SJSA1 (cell line): ENCODE results near the gene GPR39. TPM values are rescaled to one million over a fixed set of nuclear protein-coding genes. Genes with fewer than 3 reads are reported as not detected.
A peak's percentile ranks its signal among the peaks of the same experiment; 100 is the strongest.

ENCODE experiments used
- DNase-seq, 2 experiments: peaks; one replicate each; pipeline ENCODE4 v3.0.0-alpha.2; 2015 to 2020; ENCODE audit warnings: low spot score in 2 of 2, low read depth in 1 of 2
- H3K27ac ChIP-seq: fragments of 250-450 bp; sonication (Bioruptor Pico); 2 replicates; pipeline ENCODE4 v1.5.1; 2020; ENCODE audit warnings: mild to moderate bottlenecking, moderate library complexity
- H3K27me3 ChIP-seq: fragments of 250-450 bp; sonication (Bioruptor Pico); replicated peaks from 2 replicates; pipeline ENCODE4 v1.5.1; 2020; ENCODE audit warnings: mild to moderate bottlenecking, moderate library complexity
- H3K36me3 ChIP-seq: fragments of 250-450 bp; sonication (Bioruptor Pico); 2 replicates; pipeline ENCODE4 v1.5.1; 2020; ENCODE audit warnings: mild to moderate bottlenecking
- H3K4me1 ChIP-seq: fragments of 250-450 bp; sonication (Bioruptor Pico); replicated peaks from 2 replicates; pipeline ENCODE4 v1.6.1; 2021; ENCODE audit warnings: mild to moderate bottlenecking
- H3K4me3 ChIP-seq: fragments of 250-450 bp; sonication (Bioruptor Pico); 2 replicates; pipeline ENCODE4 v1.5.1; 2020; ENCODE audit warnings: mild to moderate bottlenecking
- H3K9me3 ChIP-seq: fragments of 250-450 bp; sonication (Bioruptor Pico); replicated peaks from 2 replicates; pipeline ENCODE4 v1.5.1; 2020; ENCODE audit warnings: mild to moderate bottlenecking
- total RNA-seq: library from RNA; depleted of rRNA; stranded (reverse); fragments of >200 nt; shearing (Covaris generic); gene quantifications from 2 replicates; pipeline ENCODE4 v1.2.3, GENCODE V29; 2014

Gene GPR39
- total RNA-seq, 1 experiment from 2014 or later: 2.6 TPM

- no peak for DNase-seq
- peaks cover 4% of the 10 kb centered on the region for H3K4me1 ChIP-seq
- no peak overlapping the region for H3K4me3 ChIP-seq
- H3K27ac ChIP-seq: no peak overlapping the region
- no peaks in the 10 kb centered on the region for H3K27me3 ChIP-seq
- no peaks in the 10 kb centered on the region for H3K9me3 ChIP-seq
- no peaks in the 10 kb centered on the region for H3K36me3 ChIP-seq
Observed at GRCh38 chr2:132473174-132473883, 56.7 kb downstream of the GPR39 start.

- Histone ChIP-seq H3K4me3 (no peak overlapping the region), H3K9me3 (no peaks in the 10 kb centered on the region), H3K27me3 (no peaks in the 10 kb centered on the region), H3K36me3 (no peaks in the 10 kb centered on the region), H3K27ac (no peak overlapping the region), H3K4me1 (peaks cover 16% of the 10 kb centered on the region)
- DNase-seq: no peak
Observed at GRCh38 chr2:132475615-132476014, 59.0 kb downstream of the GPR39 start.

GRCh38 chr2:132477436-132477835, 60.8 kb downstream of the GPR39 start:
- H3K36me3 ChIP-seq: no peaks in the 10 kb centered on the region
- no peak overlapping the region for H3K27ac ChIP-seq
- H3K9me3 ChIP-seq: no peaks in the 10 kb centered on the region
- no peak overlapping the region for H3K4me3 ChIP-seq
- DNase-seq: no peak
- H3K27me3 ChIP-seq: no peaks in the 10 kb centered on the region
- H3K4me1 ChIP-seq: peaks cover 16% of the 10 kb centered on the region

- Histone ChIP-seq H3K9me3 (no peaks in the 10 kb centered on the region), H3K27ac (no peak overlapping the region), H3K36me3 (no peaks in the 10 kb centered on the region), H3K27me3 (no peaks in the 10 kb centered on the region), H3K4me1 (peaks cover 16% of the 10 kb centered on the region), H3K4me3 (no peak overlapping the region)
- DNase-seq: peak in 1 of 2 experiments; percentile 52
Observed at GRCh38 chr2:132477962-132478361, 61.4 kb downstream of the GPR39 start.

- Histone ChIP-seq H3K36me3 (no peaks in the 10 kb centered on the region), H3K4me1 (peaks cover 16% of the 10 kb centered on the region), H3K27me3 (no peaks in the 10 kb centered on the region), H3K27ac (no peak overlapping the region), H3K9me3 (no peaks in the 10 kb centered on the region), H3K4me3 (no peak overlapping the region)
- DNase-seq: no peak
Observed at GRCh38 chr2:132478461-132479105, 62.0 kb downstream of the GPR39 start.

- H3K4me3 ChIP-seq: no peak overlapping the region
- no peaks in the 10 kb centered on the region for H3K27me3 ChIP-seq
- peaks cover 16% of the 10 kb centered on the region for H3K4me1 ChIP-seq
- H3K36me3 ChIP-seq: no peaks in the 10 kb centered on the region
- no peaks in the 10 kb centered on the region for H3K9me3 ChIP-seq
- peak in 1 of 2 experiments; percentile 59 for DNase-seq
- H3K27ac ChIP-seq: no peak overlapping the region
Observed at GRCh38 chr2:132479155-132479554, 62.5 kb downstream of the GPR39 start.

GRCh38 chr2:132482821-132483220, 66.2 kb downstream of the GPR39 start:
- no peaks in the 10 kb centered on the region for H3K36me3 ChIP-seq
- H3K4me3 ChIP-seq: no peak overlapping the region

GRCh38 chr2:132484144-132484543, 67.5 kb downstream of the GPR39 start:
- no peak for DNase-seq
- no peaks in the 10 kb centered on the region for H3K27me3 ChIP-seq
- no peaks in the 10 kb centered on the region for H3K9me3 ChIP-seq
- H3K36me3 ChIP-seq: no peaks in the 10 kb centered on the region
- H3K4me3 ChIP-seq: no peak overlapping the region
- H3K27ac ChIP-seq: no peak overlapping the region
- H3K4me1 ChIP-seq: peaks cover 4% of the 10 kb centered on the region

More at GRCh38 chr2:132482821-132483220, 66.2 kb downstream of the GPR39 start:
- no peak overlapping the region for H3K27ac ChIP-seq
- H3K9me3 ChIP-seq: no peaks in the 10 kb centered on the region
- H3K27me3 ChIP-seq: no peaks in the 10 kb centered on the region
- no peak for DNase-seq
- peaks cover 16% of the 10 kb centered on the region for H3K4me1 ChIP-seq

- Histone ChIP-seq H3K4me3 (no peak overlapping the region), H3K4me1 (no peaks in the 10 kb centered on the region), H3K27ac (no peak overlapping the region), H3K9me3 (no peaks in the 10 kb centered on the region), H3K27me3 (no peaks in the 10 kb centered on the region), H3K36me3 (no peaks in the 10 kb centered on the region)
- DNase-seq: no peak
Observed at GRCh38 chr2:132488491-132488890, 71.9 kb downstream of the GPR39 start.

- Histone ChIP-seq H3K36me3 (no peaks in the 10 kb centered on the region), H3K27me3 (no peaks in the 10 kb centered on the region), H3K4me1 (no peaks in the 10 kb centered on the region), H3K9me3 (no peaks in the 10 kb centered on the region), H3K27ac (no peak overlapping the region), H3K4me3 (no peak overlapping the region)
- peak in 1 of 2 experiments; percentile 15 for DNase-seq
Observed at GRCh38 chr2:132489150-132489549, 72.5 kb downstream of the GPR39 start.

- Histone ChIP-seq H3K4me1 (no peaks in the 10 kb centered on the region), H3K27ac (no peak overlapping the region), H3K4me3 (no peak overlapping the region), H3K9me3 (no peaks in the 10 kb centered on the region), H3K36me3 (no peaks in the 10 kb centered on the region), H3K27me3 (no peaks in the 10 kb centered on the region)
- DNase-seq: no peak
Observed at GRCh38 chr2:132495881-132496280, 79.3 kb downstream of the GPR39 start.

GRCh38 chr2:132496555-132496954, 80.0 kb downstream of the GPR39 start:
- Histone ChIP-seq H3K36me3 (no peaks in the 10 kb centered on the region), H3K4me1 (no peaks in the 10 kb centered on the region), H3K9me3 (no peaks in the 10 kb centered on the region), H3K27me3 (no peaks in the 10 kb centered on the region), H3K27ac (no peak overlapping the region), H3K4me3 (no peak overlapping the region)
- no peak for DNase-seq

- Histone ChIP-seq H3K27ac (no peak overlapping the region), H3K4me1 (no peaks in the 10 kb centered on the region), H3K9me3 (no peaks in the 10 kb centered on the region), H3K27me3 (no peaks in the 10 kb centered on the region), H3K36me3 (no peaks in the 10 kb centered on the region), H3K4me3 (no peak overlapping the region)
- no peak for DNase-seq
Observed at GRCh38 chr2:132497591-132497990, 81.0 kb downstream of the GPR39 start.

- H3K27me3 ChIP-seq: no peaks in the 10 kb centered on the region
- H3K4me1 ChIP-seq: no peaks in the 10 kb centered on the region
- H3K36me3 ChIP-seq: no peaks in the 10 kb centered on the region
- no peak for DNase-seq
- H3K9me3 ChIP-seq: no peaks in the 10 kb centered on the region
- no peak overlapping the region for H3K27ac ChIP-seq
- no peak overlapping the region for H3K4me3 ChIP-seq
Observed at GRCh38 chr2:132503701-132504100, 87.1 kb downstream of the GPR39 start.
